ENCODE measurements around the gene ZNF382.

Gene ZNF382

DNA sequence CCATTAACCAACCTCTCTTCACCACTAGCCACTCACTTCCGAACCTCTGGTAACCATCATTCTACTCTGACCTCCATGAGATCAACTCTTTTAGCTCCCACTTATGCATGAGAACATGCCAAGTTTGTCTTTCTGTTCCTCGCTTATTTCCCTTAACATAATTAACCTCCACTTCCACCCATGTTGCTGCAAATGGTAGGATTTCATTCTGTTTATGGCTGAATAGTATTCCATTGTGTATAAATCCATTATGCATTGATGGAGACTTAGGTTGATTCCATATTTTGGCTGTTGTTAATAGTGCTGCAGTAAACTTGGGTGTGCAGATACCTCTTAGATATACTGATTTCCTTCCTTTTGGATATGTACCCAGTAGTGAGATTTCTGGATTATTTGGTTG is 30.2 kb downstream of the ZNF382 start:
- no peak overlapping the region for H3K4me3 Mint-ChIP-seq
- peaks cover 32 to 39% of the 10 kb centered on the region in 2 donors for H3K9me3 Mint-ChIP-seq
- peaks cover 56 to 67% of the 10 kb centered on the region in 2 donors for H3K36me3 Mint-ChIP-seq
- peak overlapping the region; percentile 42 for H3K27ac Mint-ChIP-seq
- no peaks in the 10 kb centered on the region for H3K4me1 Mint-ChIP-seq
- DNase-seq (no peak), ATAC-seq (replicated peaks) (no peak)
- no peaks in the 10 kb centered on the region for H3K27me3 Mint-ChIP-seq

- Mint-ChIP-seq H3K27me3 (no peaks in the 10 kb centered on the region), H3K9me3 (peaks cover 17 to 39% of the 10 kb centered on the region in 2 donors), H3K4me3 (no peak overlapping the region), H3K27ac (peak overlapping the region; percentile 37), H3K4me1 (no peaks in the 10 kb centered on the region), H3K36me3 (peaks cover 63 to 73% of the 10 kb centered on the region in 2 donors)
- no peak for DNase-seq
- no peak for ATAC-seq (replicated peaks)
Observed at GRCh38 chr19:36638862-36639510, 33.9 kb downstream of the ZNF382 start.

DNA sequence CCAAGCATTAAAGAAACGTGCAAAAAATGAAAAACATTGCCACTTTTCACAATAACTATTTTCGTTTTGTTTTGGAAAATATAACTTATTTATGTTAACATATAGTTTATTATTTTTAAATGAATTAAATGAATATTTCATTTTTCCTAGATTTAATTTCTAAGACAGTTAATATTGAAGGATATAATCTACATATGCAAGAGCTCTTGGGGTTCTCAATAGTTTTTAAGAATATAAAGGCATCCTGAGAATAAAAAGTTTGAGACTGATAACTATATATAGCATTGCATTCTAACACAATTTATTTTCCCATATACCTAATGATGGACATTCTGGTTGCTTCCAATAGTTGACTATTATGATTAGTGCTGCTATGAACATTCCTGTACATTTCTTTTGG is 41.6 kb downstream of the ZNF382 start:
- Mint-ChIP-seq H3K4me1 (no peaks in the 10 kb centered on the region), H3K9me3 (peaks cover 13 to 20% of the 10 kb centered on the region in 2 donors), H3K4me3 (no peak overlapping the region), H3K27ac (no peak overlapping the region), H3K36me3 (peaks cover 68 to 74% of the 10 kb centered on the region in 2 donors), H3K27me3 (no peaks in the 10 kb centered on the region)
- ATAC-seq (replicated peaks) (no peak), DNase-seq (no peak)

- ATAC-seq (replicated peaks) (no peak), DNase-seq (no peak)
- Mint-ChIP-seq H3K27ac (no peak overlapping the region), H3K27me3 (no peaks in the 10 kb centered on the region), H3K4me3 (no peak overlapping the region), H3K4me1 (no peaks in the 10 kb centered on the region), H3K36me3 (peaks cover 72 to 83% of the 10 kb centered on the region in 2 donors), H3K9me3 (peaks cover 27 to 34% of the 10 kb centered on the region in 2 donors)
Observed at GRCh38 chr19:36652958-36653357, 47.8 kb downstream of the ZNF382 start.

GRCh38 chr19:36665832-36666231 is 60.7 kb downstream of the ZNF382 start:
- peaks cover 41 to 63% of the 10 kb centered on the region in 2 donors for H3K36me3 Mint-ChIP-seq
- no peak for ATAC-seq (replicated peaks)
- peak overlapping the region; percentile 96 to 97 for H3K4me3 Mint-ChIP-seq
- peaks cover 22 to 34% of the 10 kb centered on the region in 2 donors for H3K4me1 Mint-ChIP-seq
- peaks cover 5 to 10% of the 10 kb centered on the region in 2 donors for H3K9me3 Mint-ChIP-seq
- no peak for DNase-seq
- peak overlapping the region; percentile 98 for H3K27ac Mint-ChIP-seq
- no peaks in the 10 kb centered on the region for H3K27me3 Mint-ChIP-seq

DNA sequence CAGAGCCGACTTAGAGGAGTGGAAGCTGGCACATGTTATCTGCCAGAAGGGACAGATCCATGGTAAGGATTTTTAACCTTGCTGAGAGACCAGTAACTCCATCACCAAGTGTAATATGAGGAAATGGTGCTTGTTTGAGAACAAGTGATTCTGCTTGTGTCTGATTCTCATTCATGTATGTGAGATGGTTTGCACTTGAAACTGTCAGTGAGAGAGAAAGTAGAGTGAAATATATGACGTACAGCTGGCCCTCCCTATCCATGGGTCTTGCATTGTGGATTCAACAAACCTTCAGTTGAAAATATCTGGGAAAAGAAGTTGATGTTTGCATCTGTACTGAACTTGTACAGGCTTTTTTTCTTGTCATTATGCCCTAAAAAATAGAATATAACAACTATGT is 63.5 kb downstream of the ZNF382 start:
- H3K27ac Mint-ChIP-seq: peak overlapping the region; percentile 15
- DNase-seq (no peak), ATAC-seq (replicated peaks) (no peak)
- no peaks in the 10 kb centered on the region for H3K27me3 Mint-ChIP-seq
- H3K4me1 Mint-ChIP-seq: peaks cover 28 to 38% of the 10 kb centered on the region in 2 donors
- H3K36me3 Mint-ChIP-seq: peaks cover 41 to 64% of the 10 kb centered on the region in 2 donors
- H3K4me3 Mint-ChIP-seq: peak overlapping the region; percentile 22 to 70
- peaks cover 5 to 9% of the 10 kb centered on the region in 2 donors for H3K9me3 Mint-ChIP-seq

- H3K4me1 Mint-ChIP-seq: peaks cover 22 to 27% of the 10 kb centered on the region in 2 donors
- no peak for DNase-seq
- H3K36me3 Mint-ChIP-seq: peaks cover 32 to 50% of the 10 kb centered on the region in 2 donors
- no peak overlapping the region for H3K4me3 Mint-ChIP-seq
- H3K27me3 Mint-ChIP-seq: no peaks in the 10 kb centered on the region
- H3K27ac Mint-ChIP-seq: no peak overlapping the region
- ATAC-seq (replicated peaks): no peak
- H3K9me3 Mint-ChIP-seq: peaks cover 0 to 9% of the 10 kb centered on the region in 2 donors
Observed at GRCh38 chr19:36672368-36672767, 67.3 kb downstream of the ZNF382 start.

GRCh38 chr19:36674201-36674600 is 69.1 kb downstream of the ZNF382 start:
- ATAC-seq (replicated peaks): peak; percentile 83
- peaks cover 13 to 16% of the 10 kb centered on the region in 2 donors for H3K4me1 Mint-ChIP-seq
- peaks cover 6 to 8% of the 10 kb centered on the region in 2 donors for H3K9me3 Mint-ChIP-seq
- DNase-seq: no peak
- H3K36me3 Mint-ChIP-seq: peaks cover 45 to 56% of the 10 kb centered on the region in 2 donors
- no peaks in the 10 kb centered on the region for H3K27me3 Mint-ChIP-seq
- H3K4me3 Mint-ChIP-seq: peak overlapping the region in 1 of 2 donors; percentile 15
- peak overlapping the region; percentile 51 for H3K27ac Mint-ChIP-seq

GRCh38 chr19:36679455-36679854 is 74.3 kb downstream of the ZNF382 start:
- H3K36me3 Mint-ChIP-seq: peaks cover 50 to 61% of the 10 kb centered on the region in 2 donors
- no peak for ATAC-seq (replicated peaks)
- H3K27ac Mint-ChIP-seq: no peak overlapping the region
- no peak overlapping the region for H3K4me3 Mint-ChIP-seq
- no peaks in the 10 kb centered on the region for H3K27me3 Mint-ChIP-seq
- no peak for DNase-seq
- H3K4me1 Mint-ChIP-seq: peaks cover 1 to 7% of the 10 kb centered on the region in 2 donors
- peaks cover 5 to 17% of the 10 kb centered on the region in 2 donors for H3K9me3 Mint-ChIP-seq

Data from stimulated activated naive B cell treated with anti-CD40 and anti-IgM and Interleukin-4, amounts not matched to agents 10 μg/mL and 1 μg/mL and 100 μg/mL, for 72 hours (primary cell).